Natural killer cell (primary cell): ENCODE results near the gene PHACTR3. TPM values are rescaled to one million over a fixed set of nuclear protein-coding genes. Genes with fewer than 3 reads are reported as not detected.

Experiments
- ATAC-seq, 3 donors: fragments of 150-1000 bp in 2 of 3; fragments of 200-7000 bp in 1 of 3; cut with Tn5 transposase; 1 replicate in 1 of 3; 2 replicates in 2 of 3; pipeline ENCODE4 v1.10.0; 2021; ENCODE audit warnings: mild to moderate bottlenecking in 2 of 3, moderate library complexity in 2 of 3
- DNase-seq, 2 donors: peaks; one replicate each; pipeline versions ENCODE4 v3.0.0 to v3.0.0-alpha.2; 2013 to 2021; ENCODE audit warnings: mixed read lengths in 1 of 2
- H3K27ac ChIP-seq: one replicate; pipeline ENCODE4 v1.5.1; 2013; ENCODE audit warnings: mild to moderate bottlenecking, low read length
- H3K27me3 ChIP-seq: one replicate; pipeline ENCODE4 v1.6.1; 2013; ENCODE audit warnings: low read length; ENCODE audit not compliant: control insufficient read depth, insufficient read depth
- H3K36me3 ChIP-seq: one replicate; pipeline ENCODE4 v1.6.1; 2013; ENCODE audit warnings: low read length; ENCODE audit not compliant: control insufficient read depth, insufficient read depth
- H3K4me1 ChIP-seq: one replicate; pipeline ENCODE4 v1.6.1; 2013; ENCODE audit warnings: low read length; ENCODE audit not compliant: control insufficient read depth, insufficient read depth
- H3K4me3 ChIP-seq: one replicate; pipeline ENCODE4 v1.5.1; 2013; ENCODE audit warnings: low read length
- H3K9me3 ChIP-seq: one replicate; pipeline ENCODE4 v1.6.1; 2013; ENCODE audit warnings: low read length; ENCODE audit not compliant: control insufficient read depth, insufficient read depth
- H3K27ac Mint-ChIP-seq, 2 donors: one replicate each; pipeline ENCODE4 v1.8.0; 2022; ENCODE audit warnings: mild to moderate bottlenecking in 2 of 2, mixed read lengths in 2 of 2, moderate library complexity in 1 of 2
- H3K27me3 Mint-ChIP-seq, 2 donors: one replicate each; pipeline ENCODE4 v1.8.0; 2022; ENCODE audit warnings: low read depth in 2 of 2, mixed read lengths in 2 of 2
- H3K36me3 Mint-ChIP-seq: one replicate; pipeline ENCODE4 v1.8.0; 2022; ENCODE audit warnings: mixed read lengths
- H3K4me1 Mint-ChIP-seq, 2 donors: one replicate each; pipeline ENCODE4 v1.8.0; 2022; ENCODE audit warnings: mixed read lengths in 2 of 2
- H3K4me3 Mint-ChIP-seq: one replicate; pipeline ENCODE4 v1.8.0; 2022; ENCODE audit warnings: mild to moderate bottlenecking, moderate library complexity, mixed read lengths
- H3K9me3 Mint-ChIP-seq, 2 donors: one replicate each; pipeline ENCODE4 v1.8.0; 2022; ENCODE audit warnings: mixed read lengths in 2 of 2
- WGBS: methylation state at CpG from one replicate; pipeline ENCODE4 v1.1.7; 2013; ENCODE audit warnings: missing lambda C conversion rate; ENCODE audit not compliant: insufficient coverage; 5-methylcytosine and 5-hydroxymethylcytosine counted together
- intact Hi-C: fragments of 100-400 bp; cut with micrococcal nuclease; formaldehyde crosslinking; loops from one replicate; pipeline ENCODE4 v1.14.2; 2022
- total RNA-seq, 4 donors: library from RNA; stranded (reverse); fragments of 120-200 nt in 1 of 4; gene quantifications; one replicate each; pipeline versions ENCODE4 v1.2.3 to v1.2.4, GENCODE V29; 2013 to 2022
- TF ChIP-seq, protein P1 (sequence below): fragments of 200-600 bp; IDR thresholded peaks from one replicate; pipeline ENCODE4 v1.8.0; 2022; ENCODE audit warnings: antibody characterized with exemption

Gene PHACTR3
- total RNA-seq, 3 donors from 2014 or later (not counting 1 experiment from before 2014, with no cell fraction given): not detected

- intact Hi-C loops: no loop called here
- Histone ChIP-seq H3K27ac (no peak overlapping the region), H3K36me3 (no peaks in the 10 kb centered on the region), H3K4me3 (no peak overlapping the region), H3K4me1 (peaks cover 10% of the 10 kb centered on the region), H3K9me3 (no peaks in the 10 kb centered on the region), H3K27me3 (no peaks in the 10 kb centered on the region)
- H3K9me3 Mint-ChIP-seq: no peaks in the 10 kb centered on the region
- TF ChIP-seq, protein P1, sequence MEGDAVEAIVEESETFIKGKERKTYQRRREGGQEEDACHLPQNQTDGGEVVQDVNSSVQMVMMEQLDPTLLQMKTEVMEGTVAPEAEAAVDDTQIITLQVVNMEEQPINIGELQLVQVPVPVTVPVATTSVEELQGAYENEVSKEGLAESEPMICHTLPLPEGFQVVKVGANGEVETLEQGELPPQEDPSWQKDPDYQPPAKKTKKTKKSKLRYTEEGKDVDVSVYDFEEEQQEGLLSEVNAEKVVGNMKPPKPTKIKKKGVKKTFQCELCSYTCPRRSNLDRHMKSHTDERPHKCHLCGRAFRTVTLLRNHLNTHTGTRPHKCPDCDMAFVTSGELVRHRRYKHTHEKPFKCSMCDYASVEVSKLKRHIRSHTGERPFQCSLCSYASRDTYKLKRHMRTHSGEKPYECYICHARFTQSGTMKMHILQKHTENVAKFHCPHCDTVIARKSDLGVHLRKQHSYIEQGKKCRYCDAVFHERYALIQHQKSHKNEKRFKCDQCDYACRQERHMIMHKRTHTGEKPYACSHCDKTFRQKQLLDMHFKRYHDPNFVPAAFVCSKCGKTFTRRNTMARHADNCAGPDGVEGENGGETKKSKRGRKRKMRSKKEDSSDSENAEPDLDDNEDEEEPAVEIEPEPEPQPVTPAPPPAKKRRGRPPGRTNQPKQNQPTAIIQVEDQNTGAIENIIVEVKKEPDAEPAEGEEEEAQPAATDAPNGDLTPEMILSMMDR: no peak
- ATAC-seq: no peak
- no peak for DNase-seq
- no peaks in the 10 kb centered on the region for H3K36me3 Mint-ChIP-seq
- no peak overlapping the region for H3K4me3 Mint-ChIP-seq
- H3K27me3 Mint-ChIP-seq: peaks cover 0 to 9% of the 10 kb centered on the region in 2 donors
- H3K27ac Mint-ChIP-seq: no peak overlapping the region
- H3K4me1 Mint-ChIP-seq: no peaks in the 10 kb centered on the region
- 72% methylated on average over 9 of the region's 9 CpGs for WGBS
Measured at GRCh38 chr20:59754551-59754950, 150.2 kb downstream of the PHACTR3 start.

DNA sequence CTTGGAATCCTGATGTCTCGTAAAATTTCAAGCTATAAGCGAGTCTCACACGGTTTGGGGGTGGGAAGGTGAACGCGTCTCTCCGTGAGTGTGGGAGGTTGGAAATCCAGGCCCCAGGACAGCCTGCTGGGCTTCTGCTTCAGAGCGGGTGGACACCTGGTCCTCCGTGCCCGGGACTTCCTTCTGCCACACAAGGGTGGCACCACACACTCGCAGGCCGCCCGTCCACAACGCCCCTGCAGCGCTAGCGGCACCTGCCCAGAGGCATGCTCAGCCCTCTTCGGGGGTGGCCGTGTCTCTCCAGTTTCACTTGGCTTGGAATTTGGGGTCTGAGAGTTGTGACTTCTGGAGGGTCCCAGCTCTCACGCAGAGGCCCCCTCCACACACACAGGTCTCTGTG is 151.9 kb downstream of the PHACTR3 start:
- Mint-ChIP-seq H3K4me3 (no peak overlapping the region), H3K27me3 (peaks cover 0 to 3% of the 10 kb centered on the region in 2 donors), H3K27ac (no peak overlapping the region), H3K9me3 (no peaks in the 10 kb centered on the region), H3K4me1 (no peaks in the 10 kb centered on the region), H3K36me3 (no peaks in the 10 kb centered on the region)
- DNase-seq (no peak), ATAC-seq (no peak)
- H3K9me3 ChIP-seq: no peaks in the 10 kb centered on the region
- TF ChIP-seq, protein P1: no peak
- no peak overlapping the region for H3K4me3 ChIP-seq
- peaks cover 10% of the 10 kb centered on the region for H3K4me1 ChIP-seq
- 90% methylated on average over 18 of the region's 18 CpGs for WGBS
- H3K27ac ChIP-seq: no peak overlapping the region
- H3K36me3 ChIP-seq: no peaks in the 10 kb centered on the region
- H3K27me3 ChIP-seq: no peaks in the 10 kb centered on the region
- intact Hi-C loops: no loop called here

GRCh38 chr20:59764037-59764436 is 159.7 kb downstream of the PHACTR3 start:
- TF ChIP-seq, protein P1: no peak
- no peaks in the 10 kb centered on the region for H3K9me3 ChIP-seq
- H3K36me3 ChIP-seq: no peaks in the 10 kb centered on the region
- no peak for ATAC-seq
- no peaks in the 10 kb centered on the region for H3K27me3 ChIP-seq
- Mint-ChIP-seq H3K27me3 (peaks cover 11 to 13% of the 10 kb centered on the region in 2 donors), H3K27ac (no peak overlapping the region), H3K9me3 (peaks cover 0 to 3% of the 10 kb centered on the region in 2 donors), H3K4me1 (no peaks in the 10 kb centered on the region), H3K36me3 (no peaks in the 10 kb centered on the region), H3K4me3 (no peak overlapping the region)
- no peak overlapping the region for H3K4me3 ChIP-seq
- H3K27ac ChIP-seq: no peak overlapping the region
- no peak for DNase-seq
- H3K4me1 ChIP-seq: no peaks in the 10 kb centered on the region
- WGBS: 79% methylated on average over 2 of the region's 2 CpGs
- intact Hi-C loops: no loop called here

DNA sequence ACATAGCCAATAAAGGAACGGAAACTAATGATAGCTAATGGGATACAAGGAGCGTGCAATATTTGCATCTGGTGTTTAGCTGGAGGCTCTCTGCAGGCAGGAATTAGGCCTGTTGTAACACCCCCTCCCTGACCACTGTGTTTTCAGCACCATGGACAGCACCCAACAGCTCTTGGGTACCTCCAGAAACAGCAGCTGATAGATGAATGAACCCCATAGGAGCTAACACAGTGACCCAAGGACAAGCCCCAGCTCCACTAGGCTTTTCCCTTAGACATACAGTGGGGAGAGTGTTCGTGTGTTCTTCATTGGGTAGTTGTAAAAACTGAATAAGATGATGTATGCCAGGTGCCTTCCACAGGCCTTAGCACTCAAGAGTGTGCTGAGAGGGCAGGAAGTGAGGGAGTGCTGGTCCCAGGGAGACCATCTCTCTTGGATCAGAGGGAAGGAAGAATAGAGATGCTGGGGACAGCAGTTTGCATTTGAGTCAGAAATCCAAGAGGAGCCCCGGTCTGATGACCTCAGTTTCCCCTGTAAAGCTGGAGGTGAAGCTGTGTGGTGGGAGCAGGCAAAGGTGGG is 161.3 kb downstream of the PHACTR3 start:
- Mint-ChIP-seq H3K4me1 (no peaks in the 10 kb centered on the region), H3K27ac (no peak overlapping the region), H3K36me3 (no peaks in the 10 kb centered on the region), H3K4me3 (no peak overlapping the region), H3K27me3 (peaks cover 11 to 13% of the 10 kb centered on the region in 2 donors), H3K9me3 (peaks cover 0 to 3% of the 10 kb centered on the region in 2 donors)
- intact Hi-C loops: no loop called here
- 76% methylated on average over 4 of the region's 4 CpGs for WGBS
- TF ChIP-seq, protein P1: no peak
- Histone ChIP-seq H3K4me3 (no peak overlapping the region), H3K9me3 (no peaks in the 10 kb centered on the region), H3K36me3 (no peaks in the 10 kb centered on the region), H3K4me1 (no peaks in the 10 kb centered on the region), H3K27ac (no peak overlapping the region), H3K27me3 (no peaks in the 10 kb centered on the region)
- no peak for ATAC-seq
- DNase-seq: peak in 1 of 2 donors; percentile 36
